ENCODE measurements around the gene THSD7B.

THSD7B gene

DNA sequence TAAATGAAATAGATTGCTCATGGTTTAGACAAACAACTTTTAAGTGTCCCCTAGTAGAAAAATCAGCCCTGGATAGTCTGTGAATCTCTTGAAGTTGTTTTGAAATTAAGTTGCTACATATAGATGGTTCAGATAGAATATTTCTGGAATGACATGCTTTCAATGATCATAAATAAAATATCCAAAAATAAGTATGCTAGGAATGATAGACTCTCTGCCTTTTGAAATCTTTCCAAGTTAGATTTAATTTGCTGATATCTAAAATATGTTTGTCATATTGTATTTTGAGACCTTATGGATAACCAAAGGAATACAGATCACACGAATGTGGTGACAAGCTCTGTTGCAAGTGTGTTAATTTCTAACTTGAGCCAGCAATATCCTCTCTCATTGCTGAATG, 488.7 kb downstream of the THSD7B start:
- 100% methylated on average over 1 of the region's 1 CpG for WGBS
- H3K9me3 ChIP-seq (ENCODE audit: insufficient read depth, low read depth, low read length), result no peaks in the 10 kb centered on the region

DNA sequence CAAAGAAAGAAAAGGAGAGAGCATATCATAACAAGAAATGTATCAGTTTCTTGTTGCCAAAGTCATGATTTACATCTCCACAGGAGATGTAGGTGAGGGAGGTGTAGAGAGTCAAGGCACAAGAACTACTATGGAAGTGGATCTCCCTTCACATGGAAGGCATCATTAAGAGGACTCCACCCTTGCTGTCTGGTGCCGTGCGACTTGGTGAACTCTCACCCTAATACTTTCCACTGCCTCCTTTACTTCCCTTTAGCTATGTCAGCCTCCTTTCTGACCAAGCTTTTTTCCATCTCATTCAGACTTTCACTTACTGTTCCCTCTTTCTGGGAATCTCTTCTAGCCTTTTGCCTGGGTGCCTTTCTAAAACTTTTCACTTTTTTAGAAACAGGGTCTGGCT, 490.0 kb downstream of the THSD7B start:
- Histone ChIP-seq H3K27me3 (ENCODE audit: insufficient read depth, low read length) (no peaks in the 10 kb centered on the region), H3K9me3 (ENCODE audit: insufficient read depth, low read depth, low read length) (no peaks in the 10 kb centered on the region), H3K36me3 (ENCODE audit: insufficient read depth, low read length) (no peaks in the 10 kb centered on the region), H3K4me3 (ENCODE audit: low read length) (no peak overlapping the region), H3K9ac (ENCODE audit: low read depth, low read length) (no peak overlapping the region), H3K4me1 (ENCODE audit: insufficient read depth, low read length) (no peaks in the 10 kb centered on the region), H3K27ac (ENCODE audit: low read depth, low read length) (no peak overlapping the region)
- 94% methylated on average over 2 of the region's 2 CpGs for WGBS

More for the DNA sequence above, 488.7 kb downstream of the THSD7B start:
- no peaks in the 10 kb centered on the region for H3K4me1 ChIP-seq (ENCODE audit: insufficient read depth, low read length)
- H3K27ac ChIP-seq (ENCODE audit: low read depth, low read length), result no peak overlapping the region
- no peak overlapping the region for H3K4me3 ChIP-seq (ENCODE audit: low read length)
- no peaks in the 10 kb centered on the region for H3K36me3 ChIP-seq (ENCODE audit: insufficient read depth, low read length)
- no peaks in the 10 kb centered on the region for H3K27me3 ChIP-seq (ENCODE audit: insufficient read depth, low read length)
- H3K9ac ChIP-seq (ENCODE audit: low read depth, low read length), result no peak overlapping the region

DNA sequence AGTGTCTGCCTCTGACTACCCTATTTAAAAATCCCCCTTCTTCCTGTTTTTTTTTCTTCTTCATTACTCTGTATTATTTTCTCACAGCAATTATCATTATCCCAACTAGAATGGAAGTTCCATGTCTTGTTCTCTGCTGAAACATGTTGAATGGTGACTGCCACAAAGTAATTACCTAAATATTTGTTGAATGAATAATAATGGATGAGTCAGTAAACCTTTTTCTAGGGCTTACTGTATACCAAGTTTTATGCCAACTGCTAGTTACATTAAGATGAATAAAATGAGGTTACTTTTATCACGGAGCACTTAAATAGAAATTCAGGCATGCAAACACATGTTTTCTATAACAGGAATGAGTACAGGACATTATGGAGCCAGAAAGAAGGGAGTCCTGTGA, 490.6 kb downstream of the THSD7B start:
- Histone ChIP-seq H3K27ac (ENCODE audit: low read depth, low read length) (no peak overlapping the region), H3K9me3 (ENCODE audit: insufficient read depth, low read depth, low read length) (no peaks in the 10 kb centered on the region), H3K27me3 (ENCODE audit: insufficient read depth, low read length) (no peaks in the 10 kb centered on the region), H3K9ac (ENCODE audit: low read depth, low read length) (no peak overlapping the region), H3K4me1 (ENCODE audit: insufficient read depth, low read length) (0 out of 2 replicates have a peak, but pooled peaks cover 5% of the 10 kb centered on the region), H3K36me3 (ENCODE audit: insufficient read depth, low read length) (no peaks in the 10 kb centered on the region), H3K4me3 (ENCODE audit: low read length) (no peak overlapping the region)
- 100% methylated on average over 1 of the region's 1 CpG for WGBS

DNA sequence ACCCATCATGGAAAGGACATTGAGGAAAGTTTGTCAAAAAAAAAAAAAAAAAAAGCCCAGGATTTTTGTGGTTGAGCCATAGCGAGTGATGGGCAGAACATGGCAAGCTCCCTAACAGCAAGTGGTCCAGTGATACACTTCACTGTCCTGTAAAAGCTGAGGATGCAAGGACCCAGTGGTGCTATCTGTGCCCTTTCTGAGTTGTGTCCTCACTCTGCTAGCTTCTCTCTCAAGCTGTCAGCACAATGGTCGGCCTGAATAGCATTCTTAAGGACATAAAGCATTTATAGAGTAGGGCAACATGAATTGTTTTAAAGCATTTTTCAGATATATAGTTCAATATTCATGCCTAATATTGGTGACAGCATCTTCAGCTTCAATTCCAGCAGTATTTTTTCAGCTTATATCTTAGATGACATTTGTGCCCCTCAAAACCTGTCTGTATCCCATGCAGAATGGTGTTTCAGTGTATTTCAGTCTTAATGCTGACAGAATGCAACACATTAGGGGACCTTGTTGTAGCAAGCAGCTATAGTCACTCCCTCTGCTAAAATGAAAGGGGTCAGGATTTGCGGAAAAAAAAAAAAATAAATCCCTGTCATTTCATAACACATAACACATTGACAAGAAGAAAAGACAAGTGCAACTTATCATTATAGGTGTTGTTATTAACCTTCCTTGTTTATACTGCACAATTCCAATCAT, 496.7 kb downstream of the THSD7B start:
- H3K9ac ChIP-seq (ENCODE audit: low read depth, low read length), result peak overlapping the region; percentile 37; the same call in 1 of the 2 replicates
- 79% methylated on average over 2 of the region's 3 CpGs for WGBS
- peak overlapping the region; percentile 28; the same call in 1 of the 2 replicates for H3K4me3 ChIP-seq (ENCODE audit: low read length)
- H3K9me3 ChIP-seq (ENCODE audit: insufficient read depth, low read depth, low read length), result no peaks in the 10 kb centered on the region
- H3K4me1 ChIP-seq (ENCODE audit: insufficient read depth, low read length), result peaks cover 32% of the 10 kb centered on the region
- no peaks in the 10 kb centered on the region for H3K36me3 ChIP-seq (ENCODE audit: insufficient read depth, low read length)
- peak overlapping the region; percentile 85; the same call in 1 of the 2 replicates for H3K27ac ChIP-seq (ENCODE audit: low read depth, low read length)
- no peaks in the 10 kb centered on the region for H3K27me3 ChIP-seq (ENCODE audit: insufficient read depth, low read length)

DNA sequence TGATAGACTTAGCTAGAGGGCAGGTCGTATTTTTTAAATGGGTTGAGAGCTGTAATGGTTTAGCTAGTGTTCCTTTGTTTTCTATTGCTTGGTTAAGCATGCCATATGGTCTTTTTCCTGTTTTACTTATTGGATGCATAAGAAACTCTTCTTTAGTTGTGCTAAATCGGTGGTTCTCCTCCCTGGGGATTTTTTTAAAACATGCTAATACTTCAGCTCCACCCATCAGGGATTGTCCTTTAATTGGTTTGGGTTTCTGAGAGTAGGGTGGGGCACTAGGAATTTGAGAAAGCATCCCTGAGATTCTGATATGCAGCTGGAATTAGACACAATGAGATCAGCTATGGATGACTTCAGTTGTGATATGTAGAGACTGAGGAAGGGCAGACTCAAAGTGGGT, 497.2 kb downstream of the THSD7B start:
- peak overlapping the region; percentile 28; the same call in 1 of the 2 replicates for H3K4me3 ChIP-seq (ENCODE audit: low read length)

DNA sequence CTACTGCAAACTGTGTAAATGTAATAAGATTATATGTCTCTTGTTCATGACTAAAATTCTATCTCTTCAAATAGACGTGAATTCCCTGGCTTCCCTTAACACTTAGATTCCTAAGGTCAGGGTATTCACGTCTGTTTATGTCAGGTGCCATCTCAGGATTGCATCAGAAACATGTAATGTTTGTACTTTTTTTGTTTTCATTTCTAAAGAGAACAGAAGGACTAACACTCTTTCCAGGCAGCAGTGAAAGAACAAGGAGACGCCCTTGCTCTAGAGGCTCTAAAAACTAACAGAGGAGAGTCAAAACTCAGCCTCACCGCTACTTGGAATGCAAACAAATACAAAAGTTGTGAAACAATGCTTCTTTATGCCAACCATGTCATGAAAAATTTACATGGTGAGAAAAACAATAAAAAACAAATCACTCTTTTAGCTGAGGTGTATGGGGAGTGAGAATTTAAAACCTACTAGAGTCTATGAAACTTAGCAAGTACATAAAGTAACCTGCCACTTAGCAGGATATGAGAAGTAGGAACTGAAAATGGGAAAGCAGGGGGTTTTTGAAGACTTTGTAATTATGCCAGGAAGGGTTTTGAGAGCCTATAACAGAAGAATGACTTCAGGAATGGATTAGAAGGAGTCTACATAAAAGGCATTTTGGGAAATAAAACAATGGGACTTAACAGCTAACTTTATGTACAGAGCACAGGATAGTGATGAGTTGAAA, 522.7 kb downstream of the THSD7B start:
- H3K4me1 ChIP-seq (ENCODE audit: insufficient read depth, low read length), result 0 out of 2 replicates have a peak, but pooled peaks cover 3% of the 10 kb centered on the region
- no peak overlapping the region for H3K4me3 ChIP-seq (ENCODE audit: low read length)
- H3K9me3 ChIP-seq (ENCODE audit: insufficient read depth, low read depth, low read length), result no peaks in the 10 kb centered on the region
- H3K27ac ChIP-seq (ENCODE audit: low read depth, low read length), result no peak overlapping the region
- 81% methylated on average over 4 of the region's 4 CpGs for WGBS
- H3K9ac ChIP-seq (ENCODE audit: low read depth, low read length), result no peak overlapping the region; the same call in 1 of the 2 replicates
- H3K27me3 ChIP-seq (ENCODE audit: insufficient read depth, low read length), result no peaks in the 10 kb centered on the region
- no peaks in the 10 kb centered on the region for H3K36me3 ChIP-seq (ENCODE audit: insufficient read depth, low read length)

More for the DNA sequence above, 497.2 kb downstream of the THSD7B start:
- no peaks in the 10 kb centered on the region for H3K27me3 ChIP-seq (ENCODE audit: insufficient read depth, low read length)
- WGBS, result 0% methylated on average over 1 of the region's 2 CpGs
- H3K4me1 ChIP-seq (ENCODE audit: insufficient read depth, low read length), result peaks cover 32% of the 10 kb centered on the region
- H3K9ac ChIP-seq (ENCODE audit: low read depth, low read length), result peak overlapping the region; percentile 37; the same call in 1 of the 2 replicates
- peak overlapping the region; percentile 85; the same call in 1 of the 2 replicates for H3K27ac ChIP-seq (ENCODE audit: low read depth, low read length)
- H3K36me3 ChIP-seq (ENCODE audit: insufficient read depth, low read length), result no peaks in the 10 kb centered on the region
- no peaks in the 10 kb centered on the region for H3K9me3 ChIP-seq (ENCODE audit: insufficient read depth, low read depth, low read length)

DNA sequence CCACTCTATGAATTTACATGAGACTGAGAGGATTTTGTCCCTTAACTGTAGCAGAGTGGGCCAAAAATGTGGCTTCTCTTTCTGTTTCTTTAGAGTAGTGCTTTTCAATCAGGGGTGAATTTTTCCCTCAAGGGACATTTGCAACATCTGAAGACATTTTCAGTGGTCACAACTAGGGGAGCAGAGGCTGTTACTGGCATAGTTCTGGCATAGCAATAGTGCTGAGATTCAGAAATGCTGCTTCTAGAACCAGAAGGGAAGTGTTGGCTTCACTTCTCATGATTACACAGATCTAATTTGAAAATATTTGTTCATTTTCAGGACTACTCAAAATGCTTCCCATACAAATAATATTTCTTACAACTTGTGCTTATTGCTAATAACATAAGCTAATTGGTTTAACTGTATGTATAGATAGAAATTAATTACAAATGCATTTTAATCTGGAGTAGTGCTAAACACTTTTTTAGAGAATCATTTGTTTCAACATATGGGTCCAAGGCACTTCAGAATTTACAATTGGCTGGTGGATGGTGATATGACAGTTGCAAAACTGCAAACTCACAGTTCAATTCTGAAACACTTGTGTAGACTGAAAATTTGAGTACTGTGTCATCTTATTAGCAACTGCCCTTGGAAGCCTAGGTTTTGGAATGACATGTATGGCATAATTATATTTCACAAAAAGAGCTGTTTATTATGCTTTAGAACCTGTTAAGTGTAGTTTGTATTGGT, 526.7 kb downstream of the THSD7B start:
- H3K4me3 ChIP-seq (ENCODE audit: low read length), result no peak overlapping the region
- no peaks in the 10 kb centered on the region for H3K36me3 ChIP-seq (ENCODE audit: insufficient read depth, low read length)
- H3K27me3 ChIP-seq (ENCODE audit: insufficient read depth, low read length), result no peaks in the 10 kb centered on the region
- 0 out of 2 replicates have a peak, but pooled peaks cover 3% of the 10 kb centered on the region for H3K4me1 ChIP-seq (ENCODE audit: insufficient read depth, low read length)
- H3K9ac ChIP-seq (ENCODE audit: low read depth, low read length), result no peak overlapping the region
- H3K9me3 ChIP-seq (ENCODE audit: insufficient read depth, low read depth, low read length), result no peaks in the 10 kb centered on the region
- H3K27ac ChIP-seq (ENCODE audit: low read depth, low read length), result no peak overlapping the region

DNA sequence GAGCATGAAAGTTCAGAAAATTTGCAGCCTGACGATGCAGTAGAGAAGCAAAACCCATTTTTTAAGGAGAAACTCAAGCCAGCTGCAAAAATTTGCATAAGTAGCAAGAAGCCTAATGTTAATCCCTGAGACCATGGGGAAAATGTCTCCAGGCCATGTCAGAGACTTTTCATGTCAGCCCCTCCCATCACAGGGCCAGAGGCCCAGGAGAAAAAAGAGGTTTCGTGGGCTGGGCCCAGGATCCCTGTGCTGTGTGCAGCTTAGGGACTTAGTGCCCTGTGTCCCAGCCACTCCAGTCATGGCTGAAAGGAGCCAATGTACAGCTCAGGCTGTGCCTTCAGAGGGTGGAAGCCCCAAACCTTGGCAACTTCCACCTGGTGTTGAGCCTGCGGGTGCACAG, 533.0 kb downstream of the THSD7B start:
- Histone ChIP-seq H3K36me3 (ENCODE audit: insufficient read depth, low read length) (no peaks in the 10 kb centered on the region), H3K9ac (ENCODE audit: low read depth, low read length) (no peak overlapping the region), H3K4me3 (ENCODE audit: low read length) (no peak overlapping the region), H3K4me1 (ENCODE audit: insufficient read depth, low read length) (no peaks in the 10 kb centered on the region), H3K9me3 (ENCODE audit: insufficient read depth, low read depth, low read length) (peaks cover 12% of the 10 kb centered on the region; the same call in 1 of the 2 replicates), H3K27me3 (ENCODE audit: insufficient read depth, low read length) (no peaks in the 10 kb centered on the region), H3K27ac (ENCODE audit: low read depth, low read length) (no peak overlapping the region)
- WGBS, result 94% methylated on average over 3 of the region's 3 CpGs

DNA sequence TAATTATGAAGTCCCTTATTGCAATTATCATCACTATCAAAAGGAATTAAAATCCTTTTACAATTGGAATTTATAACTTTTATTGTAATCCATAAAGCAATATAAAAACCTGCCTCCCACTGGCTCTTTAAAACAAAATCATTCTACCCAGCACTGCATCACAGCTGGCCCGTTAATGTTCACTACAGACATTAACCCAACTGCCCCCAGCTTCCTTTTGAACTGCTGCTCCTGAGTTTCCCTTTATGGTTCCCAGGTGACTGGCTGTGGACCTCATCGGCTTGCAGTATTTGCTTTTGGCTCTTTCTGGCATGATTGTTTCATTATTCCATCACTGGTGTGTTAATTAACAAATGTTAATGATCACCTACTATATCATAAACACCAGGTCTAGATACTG, 535.6 kb downstream of the THSD7B start:
- WGBS, result 95% methylated on average over 2 of the region's 2 CpGs
- no peak overlapping the region for H3K9ac ChIP-seq (ENCODE audit: low read depth, low read length)
- no peaks in the 10 kb centered on the region for H3K4me1 ChIP-seq (ENCODE audit: insufficient read depth, low read length)
- H3K27me3 ChIP-seq (ENCODE audit: insufficient read depth, low read length), result no peaks in the 10 kb centered on the region
- no peak overlapping the region for H3K27ac ChIP-seq (ENCODE audit: low read depth, low read length)
- peaks cover 12% of the 10 kb centered on the region; the same call in 1 of the 2 replicates for H3K9me3 ChIP-seq (ENCODE audit: insufficient read depth, low read depth, low read length)
- H3K36me3 ChIP-seq (ENCODE audit: insufficient read depth, low read length), result no peaks in the 10 kb centered on the region
- no peak overlapping the region for H3K4me3 ChIP-seq (ENCODE audit: low read length)

DNA sequence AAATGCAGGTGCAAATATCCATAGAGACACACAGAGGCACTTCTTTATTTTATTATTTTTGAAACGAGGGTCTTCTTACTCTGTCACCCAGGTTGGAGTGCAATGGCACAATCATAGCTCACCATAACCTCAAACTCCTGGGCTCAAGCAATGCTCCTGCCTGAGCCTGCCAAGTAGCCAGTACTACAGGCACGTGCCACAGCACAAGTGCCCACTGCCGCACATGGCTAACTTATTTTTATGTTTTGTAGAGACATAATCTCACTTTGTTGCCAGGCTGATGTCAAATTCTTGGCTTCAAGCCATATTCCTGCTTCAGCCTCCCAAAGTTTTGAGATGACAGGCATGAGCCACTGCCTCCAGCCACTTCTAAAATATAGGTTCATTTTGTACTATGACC, 537.6 kb downstream of the THSD7B start:
- Histone ChIP-seq H3K4me3 (ENCODE audit: low read length) (no peak overlapping the region), H3K9me3 (ENCODE audit: insufficient read depth, low read depth, low read length) (peaks cover 12% of the 10 kb centered on the region; the same call in 1 of the 2 replicates), H3K27me3 (ENCODE audit: insufficient read depth, low read length) (no peaks in the 10 kb centered on the region), H3K9ac (ENCODE audit: low read depth, low read length) (no peak overlapping the region), H3K4me1 (ENCODE audit: insufficient read depth, low read length) (no peaks in the 10 kb centered on the region), H3K36me3 (ENCODE audit: insufficient read depth, low read length) (no peaks in the 10 kb centered on the region), H3K27ac (ENCODE audit: low read depth, low read length) (no peak overlapping the region)
- WGBS, result 92% methylated on average over 3 of the region's 3 CpGs

DNA sequence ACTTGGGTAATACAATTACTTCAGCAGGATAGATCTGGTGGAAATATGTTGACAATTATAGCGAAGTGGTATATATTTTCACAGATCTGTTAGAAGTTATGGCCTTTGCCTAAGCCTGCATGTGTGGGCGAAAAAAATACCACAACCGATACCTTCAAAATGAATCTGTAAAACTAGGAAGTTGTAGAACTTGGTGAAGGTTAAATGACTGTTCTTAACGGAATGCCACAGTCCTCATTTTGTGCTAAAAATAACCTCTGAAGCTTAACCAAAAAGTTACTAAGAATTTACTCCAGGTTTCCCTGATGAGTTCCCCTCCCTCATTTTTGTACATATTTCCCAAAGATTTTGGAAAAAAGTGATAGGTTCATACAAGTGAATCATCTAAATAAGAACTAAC, 550.7 kb downstream of the THSD7B start:
- Histone ChIP-seq H3K27me3 (ENCODE audit: insufficient read depth, low read length) (no peaks in the 10 kb centered on the region), H3K36me3 (ENCODE audit: insufficient read depth, low read length) (no peaks in the 10 kb centered on the region), H3K9me3 (ENCODE audit: insufficient read depth, low read depth, low read length) (peaks cover 16% of the 10 kb centered on the region), H3K4me1 (ENCODE audit: insufficient read depth, low read length) (no peaks in the 10 kb centered on the region), H3K27ac (ENCODE audit: low read depth, low read length) (no peak overlapping the region), H3K9ac (ENCODE audit: low read depth, low read length) (no peak overlapping the region), H3K4me3 (ENCODE audit: low read length) (no peak overlapping the region)
- WGBS, result 95% methylated on average over 4 of the region's 4 CpGs
